ENCODE data around the gene CHRND.

GRCh38 chr2:232502911-232503808, 22.8 kb upstream of the CHRND start:
- TF ChIP-seq CTCF (IDR thresholded peaks at IDR 0.05), result no peak
- TF ChIP-seq ZFX (IDR thresholded peaks at IDR 0.05; ENCODE audit: borderline replicate concordance), result no peak
